A549 (cell line): ENCODE measurements around the gene PCNT.

Experiments used
- BHLHE40 ChIP-seq: IDR thresholded peaks from 2 replicates; pipeline ENCODE4 v1.6.1; 2012; ENCODE audit warnings: low read depth, low read length, inconsistent platforms
- ESRRA ChIP-seq: fragments of 150-350 bp; IDR thresholded peaks from 2 replicates; pipeline ENCODE4 v1.6.1; 2014; ENCODE audit warnings: mild to moderate bottlenecking, low read length, borderline replicate concordance
- FOXS1 ChIP-seq: fragments of 250-450 bp; sonication (Bioruptor Pico); IDR thresholded peaks from 2 replicates; pipeline ENCODE4 v1.5.0; 2020; ENCODE audit warnings: mild to moderate bottlenecking, moderate library complexity
- GATA3 ChIP-seq: IDR thresholded peaks from 2 replicates; pipeline ENCODE4 v1.6.1; 2012; ENCODE audit warnings: borderline replicate concordance
- JUN ChIP-seq, 2 experiments: fragments of >200 bp; sonication (Bioruptor Twin); formaldehyde crosslinking; IDR thresholded peaks; 2 replicates in 1 of 2; 3 replicates in 1 of 2; pipeline ENCODE4 v1.6.1; 2016 to 2017
- NR3C1 ChIP-seq: fragments of >200 bp; sonication (Bioruptor Twin); formaldehyde crosslinking; IDR thresholded peaks from 3 replicates; pipeline ENCODE4 v1.6.1; 2017
- POLR2A ChIP-seq: IDR thresholded peaks from 2 replicates; pipeline ENCODE4 v1.6.1; 2012; ENCODE audit warnings: mild to moderate bottlenecking, low read length
- RFX5 ChIP-seq: fragments of 450-650 bp; IDR thresholded peaks from 2 replicates; pipeline ENCODE4 v1.7.1; 2014; ENCODE audit warnings: antibody characterized with exemption, mild to moderate bottlenecking, moderate library complexity
- SMC3 ChIP-seq: fragments of >200 bp; sonication (Bioruptor Twin); formaldehyde crosslinking; IDR thresholded peaks from 3 replicates; pipeline ENCODE4 v1.6.1; 2018; ENCODE audit warnings: inconsistent platforms
- SREBF2 ChIP-seq: fragments of 450-650 bp; IDR thresholded peaks from 2 replicates; pipeline ENCODE4 v1.6.1; 2014; ENCODE audit warnings: mild to moderate bottlenecking, moderate library complexity
- TF ChIP-seq, protein P1 (sequence below): fragments of 200-600 bp; sonication (generic); IDR thresholded peaks from 2 replicates; pipeline ENCODE4 v1.6.1; 2016; ENCODE audit warnings: antibody characterized with exemption, mild to moderate bottlenecking, moderate library complexity
- TF ChIP-seq, protein P2 (sequence below): fragments of >200 bp; sonication (Bioruptor Twin); formaldehyde crosslinking; IDR thresholded peaks from 3 replicates; pipeline ENCODE4 v1.5.1; 2016
- TF ChIP-seq, protein P3 (sequence below): fragments of 150-350 bp; IDR thresholded peaks from 2 replicates; pipeline ENCODE4 v1.6.1; 2014; ENCODE audit warnings: low read depth, mild to moderate bottlenecking, low read length
- TF ChIP-seq, protein P4 (sequence below): IDR thresholded peaks from 2 replicates; pipeline ENCODE4 v1.6.1; 2012

DNA sequence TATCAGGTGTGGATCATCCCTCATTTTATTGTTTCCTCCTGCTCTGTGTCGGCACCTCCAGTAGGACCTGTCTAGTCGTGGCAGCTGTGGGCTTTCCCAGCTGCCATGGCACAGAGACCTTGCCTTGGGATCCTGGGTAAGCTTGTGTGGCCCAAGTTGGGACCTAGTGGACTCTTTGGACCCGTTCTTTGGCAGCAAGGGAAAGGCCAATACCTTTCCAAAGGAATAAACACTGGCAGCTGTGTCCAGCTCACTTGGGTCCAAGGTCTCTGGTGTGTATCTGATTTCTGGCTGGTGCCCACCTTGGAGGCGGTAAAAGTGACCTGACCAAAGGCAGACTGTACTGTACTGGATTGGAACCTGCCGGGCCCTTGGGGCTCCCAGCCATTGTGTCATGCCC is 156.5 kb downstream of the PCNT start:
- TF ChIP-seq, protein P1, sequence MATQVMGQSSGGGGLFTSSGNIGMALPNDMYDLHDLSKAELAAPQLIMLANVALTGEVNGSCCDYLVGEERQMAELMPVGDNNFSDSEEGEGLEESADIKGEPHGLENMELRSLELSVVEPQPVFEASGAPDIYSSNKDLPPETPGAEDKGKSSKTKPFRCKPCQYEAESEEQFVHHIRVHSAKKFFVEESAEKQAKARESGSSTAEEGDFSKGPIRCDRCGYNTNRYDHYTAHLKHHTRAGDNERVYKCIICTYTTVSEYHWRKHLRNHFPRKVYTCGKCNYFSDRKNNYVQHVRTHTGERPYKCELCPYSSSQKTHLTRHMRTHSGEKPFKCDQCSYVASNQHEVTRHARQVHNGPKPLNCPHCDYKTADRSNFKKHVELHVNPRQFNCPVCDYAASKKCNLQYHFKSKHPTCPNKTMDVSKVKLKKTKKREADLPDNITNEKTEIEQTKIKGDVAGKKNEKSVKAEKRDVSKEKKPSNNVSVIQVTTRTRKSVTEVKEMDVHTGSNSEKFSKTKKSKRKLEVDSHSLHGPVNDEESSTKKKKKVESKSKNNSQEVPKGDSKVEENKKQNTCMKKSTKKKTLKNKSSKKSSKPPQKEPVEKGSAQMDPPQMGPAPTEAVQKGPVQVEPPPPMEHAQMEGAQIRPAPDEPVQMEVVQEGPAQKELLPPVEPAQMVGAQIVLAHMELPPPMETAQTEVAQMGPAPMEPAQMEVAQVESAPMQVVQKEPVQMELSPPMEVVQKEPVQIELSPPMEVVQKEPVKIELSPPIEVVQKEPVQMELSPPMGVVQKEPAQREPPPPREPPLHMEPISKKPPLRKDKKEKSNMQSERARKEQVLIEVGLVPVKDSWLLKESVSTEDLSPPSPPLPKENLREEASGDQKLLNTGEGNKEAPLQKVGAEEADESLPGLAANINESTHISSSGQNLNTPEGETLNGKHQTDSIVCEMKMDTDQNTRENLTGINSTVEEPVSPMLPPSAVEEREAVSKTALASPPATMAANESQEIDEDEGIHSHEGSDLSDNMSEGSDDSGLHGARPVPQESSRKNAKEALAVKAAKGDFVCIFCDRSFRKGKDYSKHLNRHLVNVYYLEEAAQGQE = no peak
- TF ChIP-seq, protein P2, sequence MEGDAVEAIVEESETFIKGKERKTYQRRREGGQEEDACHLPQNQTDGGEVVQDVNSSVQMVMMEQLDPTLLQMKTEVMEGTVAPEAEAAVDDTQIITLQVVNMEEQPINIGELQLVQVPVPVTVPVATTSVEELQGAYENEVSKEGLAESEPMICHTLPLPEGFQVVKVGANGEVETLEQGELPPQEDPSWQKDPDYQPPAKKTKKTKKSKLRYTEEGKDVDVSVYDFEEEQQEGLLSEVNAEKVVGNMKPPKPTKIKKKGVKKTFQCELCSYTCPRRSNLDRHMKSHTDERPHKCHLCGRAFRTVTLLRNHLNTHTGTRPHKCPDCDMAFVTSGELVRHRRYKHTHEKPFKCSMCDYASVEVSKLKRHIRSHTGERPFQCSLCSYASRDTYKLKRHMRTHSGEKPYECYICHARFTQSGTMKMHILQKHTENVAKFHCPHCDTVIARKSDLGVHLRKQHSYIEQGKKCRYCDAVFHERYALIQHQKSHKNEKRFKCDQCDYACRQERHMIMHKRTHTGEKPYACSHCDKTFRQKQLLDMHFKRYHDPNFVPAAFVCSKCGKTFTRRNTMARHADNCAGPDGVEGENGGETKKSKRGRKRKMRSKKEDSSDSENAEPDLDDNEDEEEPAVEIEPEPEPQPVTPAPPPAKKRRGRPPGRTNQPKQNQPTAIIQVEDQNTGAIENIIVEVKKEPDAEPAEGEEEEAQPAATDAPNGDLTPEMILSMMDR = no peak
- no peak for TF ChIP-seq RFX5
- no peak for TF ChIP-seq SREBF2
- no peak for TF ChIP-seq ESRRA
- no peak for TF ChIP-seq NR3C1
- no peak for TF ChIP-seq JUN (IDR thresholded peaks at IDR 0.05)
- TF ChIP-seq POLR2A = no peak
- TF ChIP-seq FOXS1 (CRISPR knock-in tag) = no peak
- TF ChIP-seq, protein P3, sequence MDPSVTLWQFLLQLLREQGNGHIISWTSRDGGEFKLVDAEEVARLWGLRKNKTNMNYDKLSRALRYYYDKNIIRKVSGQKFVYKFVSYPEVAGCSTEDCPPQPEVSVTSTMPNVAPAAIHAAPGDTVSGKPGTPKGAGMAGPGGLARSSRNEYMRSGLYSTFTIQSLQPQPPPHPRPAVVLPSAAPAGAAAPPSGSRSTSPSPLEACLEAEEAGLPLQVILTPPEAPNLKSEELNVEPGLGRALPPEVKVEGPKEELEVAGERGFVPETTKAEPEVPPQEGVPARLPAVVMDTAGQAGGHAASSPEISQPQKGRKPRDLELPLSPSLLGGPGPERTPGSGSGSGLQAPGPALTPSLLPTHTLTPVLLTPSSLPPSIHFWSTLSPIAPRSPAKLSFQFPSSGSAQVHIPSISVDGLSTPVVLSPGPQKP = no peak
- no peak for TF ChIP-seq BHLHE40
- TF ChIP-seq, protein P4, sequence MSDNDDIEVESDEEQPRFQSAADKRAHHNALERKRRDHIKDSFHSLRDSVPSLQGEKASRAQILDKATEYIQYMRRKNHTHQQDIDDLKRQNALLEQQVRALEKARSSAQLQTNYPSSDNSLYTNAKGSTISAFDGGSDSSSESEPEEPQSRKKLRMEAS = no peak
- TF ChIP-seq SMC3 = no peak
- TF ChIP-seq GATA3 = no peak
